H9 (cell line): Measurements from ENCODE around the gene RRP1B. TPM values are rescaled to one million over a fixed set of nuclear protein-coding genes. Genes with fewer than 3 reads are reported as not detected.
"Not testable (repeated sequence)": the region's sequence is repeated elsewhere in the genome, so short reads cannot be mapped to it uniquely, and the experiment has no call there.

Experiments used
- DNase-seq: peaks from one replicate; pipeline ENCODE4 v3.0.0-alpha.2; 2017
- H2AFZ ChIP-seq: one replicate; pipeline ENCODE4 v1.6.1; 2013; ENCODE audit warnings: mild to moderate bottlenecking, low read length, control low read depth, moderate library complexity
- H2AK5ac ChIP-seq: 2 replicates; pipeline ENCODE4 v1.6.1; 2013; ENCODE audit warnings: low read length, control low read depth, mixed read lengths; ENCODE audit not compliant: insufficient read length
- H2BK120ac ChIP-seq: one replicate; pipeline ENCODE4 v1.6.1; 2013; ENCODE audit warnings: low read depth, mild to moderate bottlenecking, low read length, control low read depth, inconsistent platforms; ENCODE audit not compliant: poor library complexity, severe bottlenecking
- H2BK12ac ChIP-seq: 2 replicates; pipeline ENCODE4 v1.6.1; 2013; ENCODE audit warnings: low read length, control low read depth, mixed read lengths, low read depth; ENCODE audit not compliant: insufficient read length
- H2BK15ac ChIP-seq: 2 replicates; pipeline ENCODE4 v1.6.1; 2013; ENCODE audit warnings: low read depth, low read length, control low read depth
- H2BK20ac ChIP-seq: one replicate; pipeline ENCODE4 v1.6.1; 2013; ENCODE audit warnings: low read depth, mild to moderate bottlenecking, low read length, control low read depth, inconsistent platforms; ENCODE audit not compliant: poor library complexity, severe bottlenecking
- H2BK5ac ChIP-seq: 2 replicates; pipeline ENCODE4 v1.6.1; 2013; ENCODE audit warnings: low read length, control low read depth, mixed read lengths; ENCODE audit not compliant: insufficient read length
- H3K14ac ChIP-seq: 2 replicates; pipeline ENCODE4 v1.6.1; 2013; ENCODE audit warnings: low read length, control low read depth; ENCODE audit not compliant: insufficient read depth
- H3K18ac ChIP-seq: 2 replicates; pipeline ENCODE4 v1.6.1; 2013; ENCODE audit warnings: low read depth, mild to moderate bottlenecking, mixed read lengths, low read length, control low read depth; ENCODE audit not compliant: insufficient read length
- H3K23ac ChIP-seq: 2 replicates; pipeline ENCODE4 v1.6.1; 2013; ENCODE audit warnings: low read length, control low read depth, mixed read lengths, low read depth; ENCODE audit not compliant: insufficient read length
- H3K23me2 ChIP-seq: 2 replicates; pipeline ENCODE4 v1.6.1; 2013; ENCODE audit warnings: low read depth, mild to moderate bottlenecking, mixed read lengths, low read length, control low read depth; ENCODE audit not compliant: insufficient read length, poor library complexity, severe bottlenecking
- H3K27ac ChIP-seq: 2 replicates; pipeline ENCODE4 v1.5.1; 2013; ENCODE audit warnings: low read length, control low read depth, mixed read lengths, low read depth; ENCODE audit not compliant: insufficient read length
- H3K27me3 ChIP-seq: 2 replicates; pipeline ENCODE4 v1.6.1; 2013; ENCODE audit warnings: low read length, control low read depth, inconsistent platforms; ENCODE audit not compliant: insufficient read depth
- H3K4ac ChIP-seq: 2 replicates; pipeline ENCODE4 v1.6.1; 2013; ENCODE audit warnings: low read depth, mild to moderate bottlenecking, control low read depth, inconsistent platforms, low read length, moderate library complexity
- H3K4me1 ChIP-seq: 2 replicates; pipeline ENCODE4 v1.6.1; 2013; ENCODE audit warnings: low read length, control low read depth, inconsistent platforms; ENCODE audit not compliant: insufficient read depth
- H3K4me2 ChIP-seq: 2 replicates; pipeline ENCODE4 v1.6.1; 2013; ENCODE audit warnings: low read length, control low read depth, mixed read lengths; ENCODE audit not compliant: insufficient read length, insufficient read depth
- H3K56ac ChIP-seq: 2 replicates; pipeline ENCODE4 v1.6.1; 2013; ENCODE audit warnings: low read depth, mild to moderate bottlenecking, mixed read lengths, low read length, control low read depth; ENCODE audit not compliant: insufficient read length
- H3K79me1 ChIP-seq: 2 replicates; pipeline ENCODE4 v1.6.1; 2013; ENCODE audit warnings: low read depth, mild to moderate bottlenecking, moderate library complexity, low read length, control low read depth, inconsistent platforms; ENCODE audit not compliant: insufficient read depth, poor library complexity, severe bottlenecking
- H3K79me2 ChIP-seq: 2 replicates; pipeline ENCODE4 v1.6.1; 2013; ENCODE audit warnings: low read length, control low read depth, inconsistent platforms; ENCODE audit not compliant: insufficient read depth
- H3K9ac ChIP-seq: 2 replicates; pipeline ENCODE4 v1.6.1; 2013; ENCODE audit warnings: low read length, control low read depth, mixed read lengths; ENCODE audit not compliant: insufficient read length; ENCODE audit errors: extremely low read depth
- H3K9me3 ChIP-seq: one replicate; pipeline ENCODE4 v1.6.1; 2013; ENCODE audit warnings: low read depth, low read length, inconsistent platforms; ENCODE audit not compliant: control insufficient read depth
- H3T11ph ChIP-seq: one replicate; pipeline ENCODE4 v1.6.1; 2013; ENCODE audit warnings: mild to moderate bottlenecking, low read length, control low read depth, inconsistent platforms
- H4K20me1 ChIP-seq: one replicate; pipeline ENCODE4 v1.6.1; 2013; ENCODE audit not compliant: control insufficient read depth, insufficient read length, insufficient read depth
- H4K5ac ChIP-seq: 2 replicates; pipeline ENCODE4 v1.6.1; 2013; ENCODE audit warnings: low read depth, mild to moderate bottlenecking, mixed read lengths, low read length, control low read depth; ENCODE audit not compliant: insufficient read length
- H4K8ac ChIP-seq: replicated peaks from 2 replicates; pipeline ENCODE4 v1.6.1; 2013; ENCODE audit warnings: low read length, control low read depth, mixed read lengths, low read depth; ENCODE audit not compliant: insufficient read length
- H4K91ac ChIP-seq: 2 replicates; pipeline ENCODE4 v1.6.1; 2013; ENCODE audit warnings: low read depth, mild to moderate bottlenecking, moderate library complexity, mixed read lengths, low read length, control low read depth; ENCODE audit not compliant: insufficient read length
- H3K27ac Mint-ChIP-seq, 3 experiments: 2 replicates in 2 of 3; 3 replicates in 1 of 3; pipeline ENCODE4 v1.8.0; 2020 to 2021; ENCODE audit warnings: mixed read lengths in 3 of 3, mild to moderate bottlenecking in 1 of 3, moderate library complexity in 1 of 3
- H3K27me3 Mint-ChIP-seq: 2 replicates; pipeline ENCODE4 v1.8.0; 2021; ENCODE audit warnings: low read depth, mild to moderate bottlenecking, moderate library complexity, mixed read lengths
- H3K36me3 Mint-ChIP-seq, 3 experiments: 2 replicates in 2 of 3; 3 replicates in 1 of 3; pipeline ENCODE4 v1.8.0; 2020 to 2021; ENCODE audit warnings: low read depth in 3 of 3, mixed read lengths in 3 of 3; ENCODE audit not compliant: insufficient read depth in 1 of 3
- H3K4me1 Mint-ChIP-seq, 2 experiments: 2 replicates each; pipeline ENCODE4 v1.8.0; 2020; ENCODE audit warnings: mixed read lengths in 2 of 2
- H3K4me3 Mint-ChIP-seq, 2 experiments: 2 replicates in 1 of 2; 3 replicates in 1 of 2; pipeline ENCODE4 v1.8.0; 2020 to 2021; ENCODE audit warnings: mild to moderate bottlenecking in 2 of 2, mixed read lengths in 2 of 2, moderate library complexity in 1 of 2
- H3K9me3 Mint-ChIP-seq, 2 experiments: 2 replicates in 1 of 2; 3 replicates in 1 of 2; pipeline ENCODE4 v1.8.0; 2020; ENCODE audit warnings: mild to moderate bottlenecking in 2 of 2, mixed read lengths in 2 of 2, moderate library complexity in 1 of 2
- CTCF ChIP-seq: fragments of 200-600 bp; sonication (generic); conservative IDR thresholded peaks from 3 replicates; pipeline ENCODE4 v1.8.0; 2021; ENCODE audit warnings: antibody characterized with exemption, mild to moderate bottlenecking
- WGBS: extraction: QIAGEN DNeasy Blood & Tissue Kit; methylation state at CpG from one replicate; pipeline ENCODE4 v1.1.7; 2013; ENCODE audit warnings: missing lambda C conversion rate, low lambda C conversion rate, mixed read lengths; ENCODE audit not compliant: insufficient read length; ENCODE audit errors: extremely low coverage; 5-methylcytosine and 5-hydroxymethylcytosine counted together
- total RNA-seq: library from RNA; stranded (reverse); gene quantifications from 2 replicates; pipeline ENCODE4 v1.2.1, GENCODE V29; 2021

RRP1B gene
- total RNA-seq, 1 experiment from 2014 or later = 96.6 TPM

- no peaks in the 10 kb centered on the region for H3K27me3 ChIP-seq
- no peak overlapping the region for H3K4me2 ChIP-seq
- no peak overlapping the region for H3K4ac ChIP-seq
- no peaks in the 10 kb centered on the region for H3K27me3 Mint-ChIP-seq
- H3K4me1 Mint-ChIP-seq = peaks cover 5% of the 10 kb centered on the region in 2 experiments
- H3K14ac ChIP-seq = no peak overlapping the region
- H3K36me3 Mint-ChIP-seq = peaks cover 11 to 43% (median 33%) of the 10 kb centered on the region in 3 experiments; a peak in 6 of 7 replicates
- H3T11ph ChIP-seq = no peak overlapping the region
- no CpG with 5 or more reads among the region's 11 CpGs for WGBS
- no peak overlapping the region for H3K18ac ChIP-seq
- H3K4me3 Mint-ChIP-seq = no peak overlapping the region
- no peaks in the 10 kb centered on the region for H3K9me3 ChIP-seq
- no peak overlapping the region for H4K91ac ChIP-seq
- no peaks in the 10 kb centered on the region for H4K20me1 ChIP-seq
- no peak overlapping the region for H2BK120ac ChIP-seq
- TF ChIP-seq CTCF = no peak
- H2BK5ac ChIP-seq = no peak overlapping the region
- no peak overlapping the region for H2BK15ac ChIP-seq
- no peak overlapping the region for H3K27ac ChIP-seq
- no peaks in the 10 kb centered on the region for H3K9me3 Mint-ChIP-seq
- no peak overlapping the region for H4K8ac ChIP-seq
- no peaks in the 10 kb centered on the region for H3K4me1 ChIP-seq
- H3K23me2 ChIP-seq = no peaks in the 10 kb centered on the region
- no peak overlapping the region for H3K23ac ChIP-seq
- no peak overlapping the region for H2BK20ac ChIP-seq
- no peak overlapping the region for H3K56ac ChIP-seq
- H3K79me1 ChIP-seq = no peaks in the 10 kb centered on the region
- no peak overlapping the region for H3K9ac ChIP-seq
- no peak overlapping the region for H2BK12ac ChIP-seq
- H3K79me2 ChIP-seq = no peaks in the 10 kb centered on the region
- no peak for DNase-seq
- H2AFZ ChIP-seq = no peak overlapping the region
- no peak overlapping the region for H4K5ac ChIP-seq
- peak overlapping the region in 2 of 3 experiments; percentile 57 to 77; a peak in 3 of 7 replicates for H3K27ac Mint-ChIP-seq
- no peak overlapping the region for H2AK5ac ChIP-seq
Observed at GRCh38 chr21:43697758-43698643, 38.6 kb downstream of the RRP1B start.

- H2BK15ac ChIP-seq, H2BK12ac ChIP-seq, H3K4me2 ChIP-seq, H3K4me1 ChIP-seq, H2BK5ac ChIP-seq, H3K23me2 ChIP-seq, H3K14ac ChIP-seq, H3K23ac ChIP-seq, H3K27me3 ChIP-seq, H3K4ac ChIP-seq, H3K9ac ChIP-seq, H2BK120ac ChIP-seq, H3T11ph ChIP-seq, H3K9me3 Mint-ChIP-seq, H3K79me2 ChIP-seq, DNase-seq, H4K5ac ChIP-seq, H3K56ac ChIP-seq, H2AK5ac ChIP-seq, H2AFZ ChIP-seq, H3K27ac ChIP-seq, H4K91ac ChIP-seq, H2BK20ac ChIP-seq, H3K27me3 Mint-ChIP-seq, H3K79me1 ChIP-seq, H3K18ac ChIP-seq, H3K27ac Mint-ChIP-seq, H4K8ac ChIP-seq, H3K4me3 Mint-ChIP-seq, H3K9me3 ChIP-seq, H4K20me1 ChIP-seq: not testable (repeated sequence)
- H3K36me3 Mint-ChIP-seq = peaks cover 6 to 29% (median 19%) of the 10 kb centered on the region in 3 experiments; a peak in 5 of 7 replicates
- peaks cover 11 to 12% of the 10 kb centered on the region in 2 experiments for H3K4me1 Mint-ChIP-seq
- WGBS = no CpG with 5 or more reads among the region's 5 CpGs
Observed at GRCh38 chr21:43699492-43699777, 40.1 kb downstream of the RRP1B start.
